Measurements from ENCODE around the gene SYNGR1. TPM values are rescaled to one million over a fixed set of nuclear protein-coding genes. Genes with fewer than 3 reads are reported as not detected.

Gene SYNGR1
- total RNA-seq = 10 to 100 TPM in 7 of 8 experiments, 1 to 10 TPM in 1; 7.7 to 26.6 (median 18.5) TPM

- peak; percentile 9 to 63 (median 54) for ATAC-seq (replicated peaks in 6 of 8)
- in situ Hi-C loops (cut with MboI; ENCODE audit: low pct_unique_long_range_greater_than_20kb in 2 of 9, low sequenced_read_pairs in 9 of 9, unreplicated experiment in 9 of 9) = loop anchor here in 2 of 9 experiments (25.0 kb wide), 1 partner anchor 162 kb away; the partner anchor contains the start of genes ATF4 (in 2 of the 2) and MIEF1 (in 2 of the 2)
- WGBS, 10 experiments = 15% methylated on average over 4 of the region's 87 CpGs; no CpG with 5 or more reads in 9 of the 10 experiments
- Histone ChIP-seq H3K27ac (peak within 1 kb of the TSS; percentile 65 to 68), H3K4me3 (peak within 1 kb of the TSS; percentile 69 to 95 (median 89)), H3K4me1 (replicated peaks in 1 of 2) (peaks cover 15 to 16% of the 10 kb centered on the region in 2 donors)
Observed at GRCh38 chr22:39349967-39350726, at the start of gene SYNGR1. SYNGR1 (plus strand) TSS chr22:39349991; CDS start chr22:39350011, 20 bp downstream.

- 4 to 55% (median 24%) methylated on average over 1 to 5 of the region's 19 CpGs; no CpG with 5 or more reads in 5 of the 10 experiments for WGBS, 10 experiments
- peaks cover 0 to 8% of the 10 kb centered on the region in 2 donors for H3K4me1 ChIP-seq (replicated peaks in 1 of 2)
- H3K27ac ChIP-seq = no peak overlapping the region
- peak; percentile 21 to 59 (median 31) for ATAC-seq (replicated peaks in 6 of 8)
- in situ Hi-C loops (cut with MboI; ENCODE audit: low pct_unique_long_range_greater_than_20kb in 2 of 9, low sequenced_read_pairs in 9 of 9, unreplicated experiment in 9 of 9) = loop anchor here in 5 of 9 experiments (10.0 to 25.0 kb wide), 3 partner anchors 112 to 138 kb away; partner anchors contain the start of gene CBX7 (in 2 of the 5)
- H3K4me3 ChIP-seq = no peak overlapping the region
Observed at GRCh38 chr22:39300186-39300830, 49.5 kb upstream of the SYNGR1 start.

- WGBS, 10 experiments = 49 to 100% (median 90%) methylated on average over 2 to 8 of the region's 9 CpGs; no CpG with 5 or more reads in 3 of the 10 experiments
- in situ Hi-C loops (cut with MboI; ENCODE audit: low pct_unique_long_range_greater_than_20kb in 2 of 9, low sequenced_read_pairs in 9 of 9, unreplicated experiment in 9 of 9) = loop anchor here in 5 of 9 experiments (10.0 to 25.0 kb wide), 3 partner anchors 111 to 139 kb away; partner anchors contain the start of gene CBX7 (in 2 of the 5)
Observed at GRCh38 chr22:39301108-39301507, 48.7 kb upstream of the SYNGR1 start.

GRCh38 chr22:39301926-39302325 is 47.9 kb upstream of the SYNGR1 start:
- Histone ChIP-seq H3K27ac (no peak overlapping the region), H3K4me3 (no peak overlapping the region), H3K4me1 (replicated peaks in 1 of 2) (peaks cover 0 to 8% of the 10 kb centered on the region in 2 donors)
- in situ Hi-C loops (cut with MboI; ENCODE audit: low pct_unique_long_range_greater_than_20kb in 2 of 9, low sequenced_read_pairs in 9 of 9, unreplicated experiment in 9 of 9) = loop anchor here in 5 of 9 experiments (10.0 to 25.0 kb wide), 3 partner anchors 110 to 140 kb away; partner anchors contain the start of gene CBX7 (in 2 of the 5)
- peak in 1 of 8 experiments; percentile 5 for ATAC-seq (replicated peaks in 6 of 8)
- 45 to 82% (median 61%) methylated on average over 2 to 7 of the region's 7 CpGs; no CpG with 5 or more reads in 6 of the 10 experiments for WGBS, 10 experiments

More at GRCh38 chr22:39301108-39301507, 48.7 kb upstream of the SYNGR1 start:
- no peak overlapping the region for H3K4me3 ChIP-seq
- no peak overlapping the region for H3K27ac ChIP-seq
- peaks cover 0 to 8% of the 10 kb centered on the region in 2 donors for H3K4me1 ChIP-seq (replicated peaks in 1 of 2)
- no peak for ATAC-seq (replicated peaks in 6 of 8)

GRCh38 chr22:39302431-39302960 is 47.3 kb upstream of the SYNGR1 start:
- Histone ChIP-seq H3K4me1 (replicated peaks in 1 of 2) (peaks cover 0 to 8% of the 10 kb centered on the region in 2 donors), H3K27ac (no peak overlapping the region), H3K4me3 (no peak overlapping the region)
- no peak for ATAC-seq (replicated peaks in 6 of 8)
- 33 to 100% (median 86%) methylated on average over 1 to 2 of the region's 2 CpGs; no CpG with 5 or more reads in 4 of the 10 experiments for WGBS, 10 experiments
- in situ Hi-C loops (cut with MboI; ENCODE audit: low pct_unique_long_range_greater_than_20kb in 2 of 9, low sequenced_read_pairs in 9 of 9, unreplicated experiment in 9 of 9) = loop anchor here in 5 of 9 experiments (10.0 to 25.0 kb wide), 3 partner anchors 110 to 140 kb away; partner anchors contain the start of gene CBX7 (in 2 of the 5)

- Histone ChIP-seq H3K4me1 (replicated peaks in 1 of 2) (peaks cover 2 to 10% of the 10 kb centered on the region in 2 donors), H3K4me3 (no peak overlapping the region), H3K27ac (no peak overlapping the region)
- 72 to 91% (median 85%) methylated on average over 3 to 9 of the region's 11 CpGs; no CpG with 5 or more reads in 5 of the 10 experiments for whole genome bisulfite sequencing, 10 experiments
- ATAC-seq (replicated peaks in 6 of 8) = no peak
- in situ Hi-C loops (cut with MboI; ENCODE audit: low pct_unique_long_range_greater_than_20kb in 2 of 9, low sequenced_read_pairs in 9 of 9, unreplicated experiment in 9 of 9) = loop anchor here in 5 of 9 experiments (10.0 to 25.0 kb wide), 3 partner anchors 109 to 141 kb away; partner anchors contain the start of gene CBX7 (in 2 of the 5)
Observed at GRCh38 chr22:39303358-39303757, 46.4 kb upstream of the SYNGR1 start.

- in situ Hi-C loops (cut with MboI; ENCODE audit: low pct_unique_long_range_greater_than_20kb in 2 of 9, low sequenced_read_pairs in 9 of 9, unreplicated experiment in 9 of 9) = loop anchor here in 5 of 9 experiments (10.0 to 25.0 kb wide), 3 partner anchors 108 to 142 kb away; partner anchors contain the start of gene CBX7 (in 2 of the 5)
- ATAC-seq (replicated peaks in 6 of 8) = no peak
- H3K4me3 ChIP-seq = no peak overlapping the region
- H3K4me1 ChIP-seq (replicated peaks in 1 of 2) = peaks cover 9 to 17% of the 10 kb centered on the region in 2 donors
- H3K27ac ChIP-seq = no peak overlapping the region
- WGBS, 10 experiments = 73 to 86% (median 80%) methylated on average over 1 to 13 of the region's 16 CpGs; no CpG with 5 or more reads in 2 of the 10 experiments
Observed at GRCh38 chr22:39303892-39304671, 45.7 kb upstream of the SYNGR1 start.

GRCh38 chr22:39306456-39307361 is 43.1 kb upstream of the SYNGR1 start:
- in situ Hi-C loops (cut with MboI; ENCODE audit: low pct_unique_long_range_greater_than_20kb in 2 of 9, low sequenced_read_pairs in 9 of 9, unreplicated experiment in 9 of 9) = loop anchor here in 6 of 9 experiments (5.0 to 25.0 kb wide), 4 partner anchors 106 to 144 kb away; partner anchors contain the start of gene CBX7 (in 2 of the 6)
- H3K4me1 ChIP-seq (replicated peaks in 1 of 2) = peaks cover 14 to 21% of the 10 kb centered on the region in 2 donors
- ATAC-seq (replicated peaks in 6 of 8) = peak in 4 of 8 experiments; percentile 0 to 6 (median 4)
- 75 to 100% (median 97%) methylated on average over 1 to 6 of the region's 14 CpGs; no CpG with 5 or more reads in 5 of the 10 experiments for WGBS, 10 experiments
- H3K4me3 ChIP-seq = no peak overlapping the region
- no peak overlapping the region for H3K27ac ChIP-seq

GRCh38 chr22:39308614-39309363 is 41.0 kb upstream of the SYNGR1 start:
- in situ Hi-C loops (cut with MboI; ENCODE audit: low pct_unique_long_range_greater_than_20kb in 2 of 9, low sequenced_read_pairs in 9 of 9, unreplicated experiment in 9 of 9) = loop anchor here in 6 of 9 experiments (5.0 to 25.0 kb wide), 4 partner anchors 104 to 146 kb away; partner anchors contain the start of gene CBX7 (in 2 of the 6)
- peaks cover 14 to 21% of the 10 kb centered on the region in 2 donors for H3K4me1 ChIP-seq (replicated peaks in 1 of 2)
- peak; percentile 11 to 79 (median 64) for ATAC-seq (replicated peaks in 6 of 8)
- whole genome bisulfite sequencing, 10 experiments = 0 to 70% (median 44%) methylated on average over 2 to 20 of the region's 24 CpGs; no CpG with 5 or more reads in 2 of the 10 experiments
- H3K4me3 ChIP-seq = no peak overlapping the region
- peak overlapping the region; percentile 39 to 76 for H3K27ac ChIP-seq

GRCh38 chr22:39309364-39309861 is 40.4 kb upstream of the SYNGR1 start:
- 56% methylated on average over 3 of the region's 18 CpGs; no CpG with 5 or more reads in 9 of the 10 experiments for WGBS, 10 experiments
- Histone ChIP-seq H3K4me3 (no peak overlapping the region), H3K27ac (peak overlapping the region; percentile 39 to 76), H3K4me1 (replicated peaks in 1 of 2) (peaks cover 14 to 21% of the 10 kb centered on the region in 2 donors)
- peak; percentile 2 to 35 (median 16) for ATAC-seq (replicated peaks in 6 of 8)
- in situ Hi-C loops (cut with MboI; ENCODE audit: low pct_unique_long_range_greater_than_20kb in 2 of 9, low sequenced_read_pairs in 9 of 9, unreplicated experiment in 9 of 9) = loop anchor here in 6 of 9 experiments (5.0 to 25.0 kb wide), 4 partner anchors 103 to 147 kb away; partner anchors contain the start of gene CBX7 (in 2 of the 6)

All from motor neuron (in vitro differentiated cells).